SK-N-SH (cell line): ENCODE measurements around the gene PLCG2.

Source experiments
- CTCF ChIP-seq: fragments of 200-600 bp; sonication (generic); IDR thresholded peaks from 2 replicates; pipeline ENCODE4 v1.6.1; 2017; ENCODE audit warnings: antibody characterized with exemption, mild to moderate bottlenecking, moderate library complexity
- EZH2phosphoT487 ChIP-seq: fragments of 200-600 bp; sonication (generic); IDR thresholded peaks from 2 replicates; pipeline ENCODE4 v1.6.1; 2017; ENCODE audit warnings: low read depth, mixed run types, mild to moderate bottlenecking, antibody characterized with exemption, moderate library complexity, borderline replicate concordance
- JUND ChIP-seq: IDR thresholded peaks from 2 replicates; pipeline ENCODE4 v1.4.0; 2012
- MEF2A ChIP-seq: IDR thresholded peaks from 2 replicates; pipeline ENCODE4 v1.4.0; 2012; ENCODE audit warnings: low read depth, borderline replicate concordance
- MXI1 ChIP-seq: IDR thresholded peaks from 2 replicates; pipeline ENCODE4 v1.6.1; 2012; ENCODE audit warnings: mild to moderate bottlenecking, low read depth, low read length, improper control_type of control experiment
- PBX3 ChIP-seq: IDR thresholded peaks from 2 replicates; pipeline ENCODE4; 2012
- POLR2AphosphoS5 ChIP-seq: IDR thresholded peaks from 2 replicates; pipeline ENCODE4 v1.6.1; 2012; ENCODE audit warnings: low read depth, low read length
- RAD21 ChIP-seq: IDR thresholded peaks from 2 replicates; pipeline ENCODE4 v1.6.1; 2012; ENCODE audit warnings: mild to moderate bottlenecking, low read length
- SIN3A ChIP-seq: IDR thresholded peaks from 2 replicates; pipeline ENCODE4 v1.6.1; 2012; ENCODE audit warnings: low read depth, mild to moderate bottlenecking, low read length, moderate library complexity, borderline replicate concordance
- TCF12 ChIP-seq: IDR thresholded peaks from 2 replicates; pipeline ENCODE4 v1.4.0; 2012
- USF1 ChIP-seq: IDR thresholded peaks from 2 replicates; pipeline ENCODE4 v1.4.0; 2012; ENCODE audit warnings: low read depth, borderline replicate concordance
- USF2 ChIP-seq: fragments of 150-350 bp; IDR thresholded peaks from 2 replicates; pipeline ENCODE4 v1.6.1; 2017; ENCODE audit warnings: antibody characterized with exemption, low read length, low read depth, borderline replicate concordance
- ZBTB33 ChIP-seq: IDR thresholded peaks from 2 replicates; pipeline ENCODE4 v1.4.0; 2012; ENCODE audit warnings: low read depth, borderline replicate concordance

GRCh38 chr16:81850197-81850944 is 71.3 kb downstream of the PLCG2 start:
- TF ChIP-seq CTCF (no peak), EZH2phosphoT487 (no peak), PBX3 (no peak), ZBTB33 (no peak), MXI1 (no peak), POLR2AphosphoS5 (no peak), TCF12 (no peak), SIN3A (no peak), USF2 (no peak), MEF2A (no peak), JUND (no peak), RAD21 (no peak), USF1 (no peak)
